Hair follicle dermal papilla cell (primary cell): ENCODE data around the gene RPL7A. TPM values are rescaled to one million over a fixed set of nuclear protein-coding genes. Genes with fewer than 3 reads are reported as not detected.

Source experiments
- small RNA-seq: library from RNA; depleted of rRNA; stranded (forward); fragments of <200 nt; gene quantifications from one replicate; pipeline ENCODE3, GENCODE V24; 2012
- total RNA-seq: library from RNA; depleted of rRNA; stranded (reverse); fragments of >200 nt; gene quantifications from 2 replicates; pipeline ENCODE4 v1.2.3, GENCODE V29; 2012

RPL7A gene
- total RNA-seq = 1,307 and 1,371 TPM in 2 replicates

GRCh38 chr9:133347985-133348717 lies at the start of gene RPL7A, which contains the start of gene MED22:
RPL7A (plus strand) TSS chr9:133348218; CDS start chr9:133348244, 26 bp downstream.
MED22 (minus strand) TSS chr9:133348131; CDS start chr9:133346662, 1,469 bp downstream.

GRCh38 chr9:133335924-133336811 lies 11.8 kb upstream of the RPL7A start, which contains the start of gene SURF6:
SURF6 (minus strand) TSS chr9:133336188; CDS start chr9:133336132, 56 bp downstream.

GRCh38 chr9:133356391-133357091 lies 8.5 kb downstream of the RPL7A start, which contains the start of the genes SURF1 and SURF2:
SURF1 (minus strand) TSS chr9:133356487; CDS start chr9:133356453, 34 bp downstream.
SURF2 (plus strand) TSS chr9:133356550; CDS start chr9:133356593, 43 bp downstream.

GRCh38 chr9:133375724-133376654 lies 28.0 kb downstream of the RPL7A start, which contains the start of the genes STKLD1 and SURF4:
STKLD1 (plus strand) TSS chr9:133376366; CDS start chr9:133376474, 108 bp downstream.
SURF4 (minus strand) TSS chr9:133376060; CDS start chr9:133375969, 91 bp downstream.

Small RNA genes lying within 50 kb of the gene (small RNA-seq; reads per million reads assigned to genes)
- gene RF00019 = not detected
- not detected for gene SNORD24
- not detected for gene SNORD36A
- not detected for gene SNORD36B
- gene SNORD36C = not detected

Other genes starting within 250 kb of the RPL7A start
- 32.0 and 34.5 TPM in 2 replicates for gene RALGDS, start 227.0 kb upstream of the RPL7A start, total RNA-seq
- gene GBGT1, start 184.3 kb upstream of the RPL7A start, total RNA-seq = 5.8 and 7.2 TPM in 2 replicates
- gene OBP2B, start 139.0 kb upstream of the RPL7A start, total RNA-seq = not detected in 2 replicates
- gene ABO, start 73.0 kb upstream of the RPL7A start, total RNA-seq = not detected in 2 replicates
- 9.7 and 10.1 TPM in 2 replicates for gene SURF6, start 12.0 kb upstream of the RPL7A start, total RNA-seq
- gene MED22, start 87 bp upstream of the RPL7A start, total RNA-seq = 17.4 and 21.3 TPM in 2 replicates
- 19.6 and 19.8 TPM in 2 replicates for gene SURF1, start 8.3 kb downstream of the RPL7A start, total RNA-seq
- 8.8 and 11.1 TPM in 2 replicates for gene SURF2, start 8.3 kb downstream of the RPL7A start, total RNA-seq
- gene SURF4, start 27.8 kb downstream of the RPL7A start, total RNA-seq = 424 and 466 TPM in 2 replicates
- 0.61 and 1.3 TPM in 2 replicates for gene STKLD1, start 28.1 kb downstream of the RPL7A start, total RNA-seq
- 14.6 and 15.2 TPM in 2 replicates for gene REXO4, start 69.8 kb downstream of the RPL7A start, total RNA-seq
- gene ADAMTS13, start 74.1 kb downstream of the RPL7A start, total RNA-seq = 1.8 and 2.4 TPM in 2 replicates
- gene CACFD1, start 111.8 kb downstream of the RPL7A start, total RNA-seq = 12.1 and 13.3 TPM in 2 replicates
- 35.5 and 41.3 TPM in 2 replicates for gene SLC2A6, start 130.9 kb downstream of the RPL7A start, total RNA-seq
- gene MYMK, start 176.7 kb downstream of the RPL7A start, total RNA-seq = not detected in 2 replicates
- gene ADAMTSL2, start 186.5 kb downstream of the RPL7A start, total RNA-seq = under 0.01 TPM in 1 of 2 replicates, not detected in the other